IMR-90 (cell line): ENCODE data around the gene TPSD1. TPM values are rescaled to one million over a fixed set of nuclear protein-coding genes. Genes with fewer than 3 reads are reported as not detected.

Experiments
- ATAC-seq: fragments of 200-7000 bp; cut with Tn5 transposase; 2 replicates; pipeline ENCODE4 v1.9.1; 2020; ENCODE audit warnings: low read depth, mild to moderate bottlenecking, moderate library complexity
- BruUV-seq: library from RNA; stranded (reverse); fragments of 400-500 nt; replicated peaks from 2 replicates; lab custom pipeline; 2021; lab: Mats Ljungman, UMichigan
- CTCF ChIA-PET: fragments of 300-600 bp; formaldehyde crosslinking; extraction: SDS; loops from one replicate; lab custom pipeline; 2021; ENCODE audit warnings: antibody characterized with exemption; lab: Yijun Ruan, JAX
- POLR2A ChIA-PET: fragments of 300-600 bp; sonication (Branson Sonifier 250); formaldehyde crosslinking; loops from one replicate; lab custom pipeline; 2022; ENCODE audit warnings: antibody characterized with exemption; ENCODE audit not compliant: unreplicated experiment; lab: Charles Lee
- DNase-seq: peaks from one replicate; pipeline ENCODE4 v3.0.0; 2013
- H2AFZ ChIP-seq: replicated peaks from 2 replicates; pipeline ENCODE3; 2013; ENCODE audit warnings: low read length, mild to moderate bottlenecking; ENCODE audit not compliant: poor library complexity
- H2AK5ac ChIP-seq: 2 replicates; pipeline ENCODE4 v1.6.1; 2013; ENCODE audit warnings: low read depth, low read length, inconsistent platforms
- H2AK9ac ChIP-seq: replicated peaks from 2 replicates; pipeline ENCODE3; 2013; ENCODE audit warnings: mild to moderate bottlenecking, low read depth, low read length, moderate library complexity; ENCODE audit not compliant: poor library complexity
- H2BK120ac ChIP-seq: 2 replicates; pipeline ENCODE4 v1.6.1; 2013; ENCODE audit warnings: low read depth, low read length, inconsistent platforms
- H2BK15ac ChIP-seq: 3 replicates; pipeline ENCODE4 v1.6.1; 2013; ENCODE audit warnings: low read depth, low read length, inconsistent platforms
- H2BK20ac ChIP-seq: 2 replicates; pipeline ENCODE4 v1.6.1; 2013; ENCODE audit warnings: low read depth, mild to moderate bottlenecking, inconsistent platforms, low read length, moderate library complexity
- H2BK5ac ChIP-seq: 2 replicates; pipeline ENCODE4 v1.6.1; 2013; ENCODE audit warnings: mild to moderate bottlenecking, low read depth, low read length, inconsistent platforms; ENCODE audit not compliant: poor library complexity, severe bottlenecking
- H3K14ac ChIP-seq: replicated peaks from 2 replicates; pipeline ENCODE4 v1.6.1; 2013; ENCODE audit warnings: low read depth, low read length, inconsistent platforms
- H3K18ac ChIP-seq: 2 replicates; pipeline ENCODE4 v1.6.1; 2013; ENCODE audit warnings: low read depth, low read length, control low read depth
- H3K23ac ChIP-seq: 2 replicates; pipeline ENCODE4 v1.6.1; 2013; ENCODE audit warnings: low read depth, low read length, inconsistent platforms
- H3K27ac ChIP-seq: 2 replicates; pipeline ENCODE4 v1.5.1; 2013; ENCODE audit warnings: mild to moderate bottlenecking, control low read depth, low read length; ENCODE audit not compliant: insufficient read depth
- H3K27me3 ChIP-seq: 2 replicates; pipeline ENCODE4 v1.6.1; 2013; ENCODE audit warnings: low read length; ENCODE audit not compliant: control insufficient read depth, insufficient read depth
- H3K36me3 ChIP-seq: 2 replicates; pipeline ENCODE4 v1.6.1; 2013; ENCODE audit warnings: low read length, mixed read lengths; ENCODE audit not compliant: control insufficient read depth, insufficient read depth
- H3K4ac ChIP-seq: 2 replicates; pipeline ENCODE4 v1.6.1; 2013; ENCODE audit warnings: low read depth, low read length, inconsistent platforms
- H3K4me1 ChIP-seq: 2 replicates; pipeline ENCODE4 v1.6.1; 2013; ENCODE audit warnings: low read length, mixed read lengths; ENCODE audit not compliant: control insufficient read depth, insufficient read depth
- H3K4me2 ChIP-seq: 2 replicates; pipeline ENCODE4 v1.6.1; 2013; ENCODE audit warnings: low read depth, mild to moderate bottlenecking, control low read depth, low read length, moderate library complexity
- H3K4me3 ChIP-seq: 2 replicates; pipeline ENCODE4 v1.5.1; 2013; ENCODE audit warnings: low read depth, mild to moderate bottlenecking, control low read depth, low read length, moderate library complexity; ENCODE audit not compliant: insufficient read depth
- H3K56ac ChIP-seq: 2 replicates; pipeline ENCODE4 v1.6.1; 2013; ENCODE audit warnings: low read length, inconsistent platforms; ENCODE audit not compliant: insufficient read depth; ENCODE audit errors: extremely low read depth
- H3K79me1 ChIP-seq, 2 experiments: 2 replicates each; pipeline ENCODE4 v1.6.1; 2013; ENCODE audit warnings: low read length in 2 of 2, inconsistent platforms in 1 of 2, low read depth in 1 of 2
- H3K9ac ChIP-seq: 2 replicates; pipeline ENCODE4 v1.6.1; 2013; ENCODE audit warnings: low read depth, low read length, control low read depth
- H3K9me1 ChIP-seq: 2 replicates; pipeline ENCODE4 v1.6.1; 2013; ENCODE audit warnings: low read length, inconsistent platforms; ENCODE audit not compliant: insufficient read depth
- H3K9me3 ChIP-seq: 2 replicates; pipeline ENCODE4 v1.6.1; 2013; ENCODE audit warnings: low read length; ENCODE audit not compliant: control insufficient read depth, insufficient read depth
- H4K20me1 ChIP-seq: 2 replicates; pipeline ENCODE4 v1.6.1; 2013; ENCODE audit warnings: low read length, inconsistent platforms; ENCODE audit not compliant: insufficient read depth
- H4K5ac ChIP-seq: 2 replicates; pipeline ENCODE4 v1.6.1; 2013; ENCODE audit warnings: mild to moderate bottlenecking, low read depth, low read length, control low read depth
- H4K8ac ChIP-seq, 2 experiments: 2 replicates each; pipeline ENCODE4 v1.6.1; 2013; ENCODE audit warnings: low read depth in 2 of 2, low read length in 2 of 2, control low read depth in 1 of 2, inconsistent platforms in 1 of 2
- H4K91ac ChIP-seq: 2 replicates; pipeline ENCODE4 v1.6.1; 2013; ENCODE audit warnings: low read depth, low read length, inconsistent platforms; ENCODE audit not compliant: insufficient read depth
- BHLHE40 ChIP-seq: fragments of 150-350 bp; IDR thresholded peaks from 2 replicates; pipeline ENCODE4 v1.6.1; 2016; ENCODE audit warnings: mild to moderate bottlenecking, low read depth, low read length
- CEBPB ChIP-seq: IDR thresholded peaks from 2 replicates; pipeline ENCODE4 v1.6.1; 2012; ENCODE audit warnings: low read depth, low read length, improper control_type of control experiment
- CHD1 ChIP-seq: IDR thresholded peaks from 2 replicates; pipeline ENCODE4 v1.6.1; 2012; ENCODE audit warnings: low read depth, low read length, improper control_type of control experiment
- FOS ChIP-seq: fragments of 150-350 bp; IDR thresholded peaks from 2 replicates; pipeline ENCODE4 v1.6.1; 2016; ENCODE audit warnings: low read depth, low read length
- MAFK ChIP-seq: IDR thresholded peaks from 2 replicates; pipeline ENCODE4 v1.6.1; 2012; ENCODE audit warnings: low read depth, low read length, improper control_type of control experiment
- MXI1 ChIP-seq: IDR thresholded peaks from 2 replicates; pipeline ENCODE4 v1.6.1; 2012; ENCODE audit warnings: low read depth, mild to moderate bottlenecking, low read length, moderate library complexity, borderline replicate concordance
- POLR2A ChIP-seq: IDR thresholded peaks from 2 replicates; pipeline ENCODE4 v1.6.1; 2012; ENCODE audit warnings: mild to moderate bottlenecking, low read depth, low read length
- RAD21 ChIP-seq: IDR thresholded peaks from 2 replicates; pipeline ENCODE4 v1.6.1; 2012; ENCODE audit warnings: low read length, improper control_type of control experiment
- RCOR1 ChIP-seq: IDR thresholded peaks from 2 replicates; pipeline ENCODE4 v1.6.1; 2012; ENCODE audit warnings: mild to moderate bottlenecking, low read length, improper control_type of control experiment; ENCODE audit not compliant: insufficient replicate concordance
- RFX5 ChIP-seq: IDR thresholded peaks from 2 replicates; pipeline ENCODE4 v1.8.0; 2012; ENCODE audit warnings: low read depth, mild to moderate bottlenecking, low read length, moderate library complexity
- SMC3 ChIP-seq: fragments of 150-350 bp; IDR thresholded peaks from 2 replicates; pipeline ENCODE4 v1.6.1; 2016; ENCODE audit warnings: low read depth, mild to moderate bottlenecking, antibody characterized with exemption, low read length, moderate library complexity
- WGBS, 2 experiments: methylation state at CpG; one replicate each; pipeline versions ENCODE4 v1.1.5 to v1.1.7; 2013; ENCODE audit warnings: missing lambda C conversion rate in 2 of 2; ENCODE audit not compliant: insufficient read length in 1 of 2; ENCODE audit errors: extremely low coverage in 2 of 2; 5-methylcytosine and 5-hydroxymethylcytosine counted together
- dilution Hi-C: fragments of 300-500 bp; cut with HindIII; formaldehyde crosslinking; loops from one replicate; pipeline ENCODE4 v1.14.3; 2018; ENCODE audit warnings: low sequenced_read_pairs; ENCODE audit not compliant: unreplicated experiment
- in situ Hi-C: fragments of 300-500 bp; cut with MboI; formaldehyde crosslinking; loops from 3 replicates; pipeline ENCODE4 v1.14.3; 2019; ENCODE audit warnings: low sequenced_read_pairs, inconsistent platforms, mixed read lengths
- intact Hi-C: fragments of 100-400 bp; cut with micrococcal nuclease; formaldehyde crosslinking; loops from 2 replicates; pipeline ENCODE4 v1.10.0; 2022
- polyA plus RNA-seq, 3 experiments: library from polyadenylated mRNA; depleted of rRNA; stranded (reverse); fragments of >200 nt; gene quantifications; 2 replicates each; pipeline ENCODE4 v1.2.3, GENCODE V29; 2012; ENCODE audit warnings: low replicate concordance in 1 of 3
- total RNA-seq: library from RNA; depleted of rRNA; stranded (reverse); fragments of >200 nt; gene quantifications from 2 replicates; pipeline ENCODE4 v1.2.3, GENCODE V29; 2012
- TF ChIP-seq, protein P1 (sequence below): fragments of 150-350 bp; IDR thresholded peaks from 2 replicates; pipeline ENCODE4 v1.6.1; 2016; ENCODE audit warnings: low read depth, mild to moderate bottlenecking, low read length, moderate library complexity, borderline replicate concordance
- TF ChIP-seq, protein P2 (sequence below): conservative IDR thresholded peaks from 2 replicates; pipeline ENCODE4 v1.5.1; 2012; ENCODE audit warnings: mild to moderate bottlenecking, low read depth, low read length, improper control_type of control experiment
- TF ChIP-seq, protein P3 (sequence below): fragments of 150-350 bp; IDR thresholded peaks from 2 replicates; pipeline ENCODE4 v1.6.1; 2017; ENCODE audit warnings: mild to moderate bottlenecking, antibody characterized with exemption, low read length, low read depth

Gene TPSD1
- total and polyA plus RNA-seq, 2 of the 4 experiments (the other 2 are of a cell fraction): not detected

DNA sequence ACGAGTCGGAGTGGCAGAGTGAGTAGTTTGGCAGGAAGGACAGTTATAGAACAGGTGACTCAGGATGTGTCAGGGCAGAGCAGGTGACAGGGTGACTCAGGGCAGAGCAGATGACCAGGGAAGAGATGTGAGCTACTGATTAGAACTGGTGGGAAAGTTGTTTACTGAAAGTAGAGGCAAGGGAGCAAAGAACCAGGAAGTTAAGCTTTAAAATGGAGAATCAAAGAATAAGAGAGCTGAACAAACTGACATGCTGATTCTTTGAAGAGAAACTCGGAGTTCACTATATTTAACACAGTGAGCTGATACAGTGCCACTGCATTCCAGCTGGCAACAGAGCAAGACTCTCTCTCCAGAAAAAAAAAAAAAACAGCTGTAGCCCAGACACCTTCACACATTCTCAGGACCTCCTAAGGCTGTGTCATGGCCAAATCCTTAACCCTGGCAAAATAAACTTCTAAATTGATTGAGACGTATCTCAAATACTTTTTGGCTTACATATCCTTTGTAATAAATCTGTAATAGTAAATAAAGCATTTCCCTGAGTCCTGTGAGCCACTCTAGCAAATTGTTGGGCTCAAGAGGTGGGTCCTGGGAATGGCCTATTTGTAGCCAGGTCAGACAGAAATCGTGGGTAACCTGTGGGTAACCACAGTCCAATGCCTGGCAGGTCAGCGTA lies 41.3 kb downstream of the TPSD1 start (continued):
- TF ChIP-seq MXI1: no peak

DNA sequence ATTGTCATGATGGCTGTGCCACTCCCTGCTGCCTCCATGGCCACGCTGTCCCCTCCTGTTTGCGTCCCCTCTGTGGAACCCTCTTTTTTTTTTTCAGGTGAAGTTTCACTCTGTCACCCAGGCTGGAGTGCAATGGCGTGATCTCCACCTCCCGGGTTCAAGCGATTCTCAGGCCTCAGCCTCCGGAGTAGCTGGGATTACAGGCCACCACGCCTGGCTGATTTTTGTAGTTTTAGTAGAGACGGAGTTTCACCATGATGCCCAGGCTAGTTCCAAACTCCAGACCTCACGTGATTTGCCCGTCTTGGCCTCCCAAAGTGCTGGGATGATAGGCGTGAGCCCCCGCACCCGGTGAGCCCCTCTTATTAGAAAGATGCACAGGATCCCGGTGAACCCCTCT lies 42.5 kb downstream of the TPSD1 start:
- 100% methylated on average over 4 of the region's 14 CpGs; no CpG with 5 or more reads in 1 of the 2 experiments for WGBS, 2 experiments
- H2AK5ac ChIP-seq: no peak overlapping the region
- ChIA-PET CTCF (no interaction called here), POLR2A (no interaction called here)
- no peak overlapping the region for H2BK5ac ChIP-seq
- no peak overlapping the region for H3K9ac ChIP-seq
- H3K9me1 ChIP-seq: peaks cover 3% of the 10 kb centered on the region; the same call in 1 of the 2 replicates
- H3K4me3 ChIP-seq: no peak overlapping the region
- H3K9me3 ChIP-seq: no peaks in the 10 kb centered on the region
- no peak overlapping the region for H3K23ac ChIP-seq
- H2BK20ac ChIP-seq: no peak overlapping the region
- no peak overlapping the region for H4K91ac ChIP-seq
- ATAC-seq: no peak
- BruUV-seq: no TSS peak
- no peaks in the 10 kb centered on the region for H3K79me1 ChIP-seq
- DNase-seq: no peak
- in situ Hi-C loops: no loop called here
- H2BK15ac ChIP-seq: no peak overlapping the region
- no peak overlapping the region for H3K4ac ChIP-seq
- intact Hi-C loops: no loop called here
- no peak overlapping the region for H3K56ac ChIP-seq
- dilution Hi-C loops: no loop called here
- H3K27ac ChIP-seq: no peak overlapping the region
- no peak overlapping the region for H4K8ac ChIP-seq
- no peak overlapping the region for H2AFZ ChIP-seq
- no peak overlapping the region for H2AK9ac ChIP-seq
- no peaks in the 10 kb centered on the region for H4K20me1 ChIP-seq
- H4K5ac ChIP-seq: no peak overlapping the region
- no peak overlapping the region for H2BK120ac ChIP-seq
- peaks cover 5% of the 10 kb centered on the region; the same call in 1 of the 2 replicates for H3K4me1 ChIP-seq
- no peaks in the 10 kb centered on the region for H3K36me3 ChIP-seq
- peaks cover 13% of the 10 kb centered on the region for H3K27me3 ChIP-seq
- H3K14ac ChIP-seq: no peak overlapping the region
- no peak overlapping the region for H3K4me2 ChIP-seq
- H3K18ac ChIP-seq: no peak overlapping the region
- TF ChIP-seq, protein P1, sequence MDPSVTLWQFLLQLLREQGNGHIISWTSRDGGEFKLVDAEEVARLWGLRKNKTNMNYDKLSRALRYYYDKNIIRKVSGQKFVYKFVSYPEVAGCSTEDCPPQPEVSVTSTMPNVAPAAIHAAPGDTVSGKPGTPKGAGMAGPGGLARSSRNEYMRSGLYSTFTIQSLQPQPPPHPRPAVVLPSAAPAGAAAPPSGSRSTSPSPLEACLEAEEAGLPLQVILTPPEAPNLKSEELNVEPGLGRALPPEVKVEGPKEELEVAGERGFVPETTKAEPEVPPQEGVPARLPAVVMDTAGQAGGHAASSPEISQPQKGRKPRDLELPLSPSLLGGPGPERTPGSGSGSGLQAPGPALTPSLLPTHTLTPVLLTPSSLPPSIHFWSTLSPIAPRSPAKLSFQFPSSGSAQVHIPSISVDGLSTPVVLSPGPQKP: no peak
- no peak for TF ChIP-seq SMC3
- TF ChIP-seq MAFK: no peak
- TF ChIP-seq, protein P2, sequence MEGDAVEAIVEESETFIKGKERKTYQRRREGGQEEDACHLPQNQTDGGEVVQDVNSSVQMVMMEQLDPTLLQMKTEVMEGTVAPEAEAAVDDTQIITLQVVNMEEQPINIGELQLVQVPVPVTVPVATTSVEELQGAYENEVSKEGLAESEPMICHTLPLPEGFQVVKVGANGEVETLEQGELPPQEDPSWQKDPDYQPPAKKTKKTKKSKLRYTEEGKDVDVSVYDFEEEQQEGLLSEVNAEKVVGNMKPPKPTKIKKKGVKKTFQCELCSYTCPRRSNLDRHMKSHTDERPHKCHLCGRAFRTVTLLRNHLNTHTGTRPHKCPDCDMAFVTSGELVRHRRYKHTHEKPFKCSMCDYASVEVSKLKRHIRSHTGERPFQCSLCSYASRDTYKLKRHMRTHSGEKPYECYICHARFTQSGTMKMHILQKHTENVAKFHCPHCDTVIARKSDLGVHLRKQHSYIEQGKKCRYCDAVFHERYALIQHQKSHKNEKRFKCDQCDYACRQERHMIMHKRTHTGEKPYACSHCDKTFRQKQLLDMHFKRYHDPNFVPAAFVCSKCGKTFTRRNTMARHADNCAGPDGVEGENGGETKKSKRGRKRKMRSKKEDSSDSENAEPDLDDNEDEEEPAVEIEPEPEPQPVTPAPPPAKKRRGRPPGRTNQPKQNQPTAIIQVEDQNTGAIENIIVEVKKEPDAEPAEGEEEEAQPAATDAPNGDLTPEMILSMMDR: no peak
- TF ChIP-seq BHLHE40: no peak
- TF ChIP-seq POLR2A: no peak
- no peak for TF ChIP-seq RAD21
- TF ChIP-seq, protein P3, sequence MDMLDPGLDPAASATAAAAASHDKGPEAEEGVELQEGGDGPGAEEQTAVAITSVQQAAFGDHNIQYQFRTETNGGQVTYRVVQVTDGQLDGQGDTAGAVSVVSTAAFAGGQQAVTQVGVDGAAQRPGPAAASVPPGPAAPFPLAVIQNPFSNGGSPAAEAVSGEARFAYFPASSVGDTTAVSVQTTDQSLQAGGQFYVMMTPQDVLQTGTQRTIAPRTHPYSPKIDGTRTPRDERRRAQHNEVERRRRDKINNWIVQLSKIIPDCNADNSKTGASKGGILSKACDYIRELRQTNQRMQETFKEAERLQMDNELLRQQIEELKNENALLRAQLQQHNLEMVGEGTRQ: no peak
- TF ChIP-seq RCOR1: no peak
- no peak for TF ChIP-seq CEBPB
- no peak for TF ChIP-seq FOS
- TF ChIP-seq CHD1: no peak
- TF ChIP-seq RFX5: no peak
- TF ChIP-seq MXI1: no peak
